Measurements from ENCODE around the gene ADTRP.

DNA sequence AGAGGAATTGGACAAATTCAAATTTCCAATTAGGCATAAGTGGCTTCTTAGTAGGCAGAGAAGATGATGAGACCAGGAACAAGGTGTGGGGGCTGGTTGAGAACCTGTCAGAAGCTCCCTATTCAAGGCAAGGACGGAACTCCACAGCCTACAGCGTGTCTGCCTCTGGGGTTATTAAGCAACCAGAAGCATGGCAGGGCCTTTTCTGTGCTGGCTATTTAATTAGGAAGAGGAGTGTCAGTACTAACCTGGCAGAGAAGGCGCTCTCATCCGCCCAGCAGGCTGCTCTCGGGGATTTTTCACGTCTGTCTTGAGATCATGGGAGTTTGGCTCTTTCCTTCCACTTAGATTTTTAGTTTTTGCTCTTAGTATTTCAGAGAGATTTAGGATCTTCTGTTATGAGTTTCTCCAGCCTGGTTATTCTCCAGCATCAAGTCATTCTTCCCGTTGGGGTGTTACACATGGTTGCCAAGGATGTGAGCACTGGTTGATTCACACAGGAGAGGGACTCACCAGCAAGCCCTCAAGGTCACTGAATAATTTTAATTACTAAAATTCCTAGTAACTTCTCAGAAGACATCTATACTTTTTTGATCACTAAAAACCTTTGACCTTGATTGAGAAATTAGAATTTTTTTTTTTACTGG, 23.9 kb downstream of the ADTRP start:
- TF ChIP-seq, protein P1, sequence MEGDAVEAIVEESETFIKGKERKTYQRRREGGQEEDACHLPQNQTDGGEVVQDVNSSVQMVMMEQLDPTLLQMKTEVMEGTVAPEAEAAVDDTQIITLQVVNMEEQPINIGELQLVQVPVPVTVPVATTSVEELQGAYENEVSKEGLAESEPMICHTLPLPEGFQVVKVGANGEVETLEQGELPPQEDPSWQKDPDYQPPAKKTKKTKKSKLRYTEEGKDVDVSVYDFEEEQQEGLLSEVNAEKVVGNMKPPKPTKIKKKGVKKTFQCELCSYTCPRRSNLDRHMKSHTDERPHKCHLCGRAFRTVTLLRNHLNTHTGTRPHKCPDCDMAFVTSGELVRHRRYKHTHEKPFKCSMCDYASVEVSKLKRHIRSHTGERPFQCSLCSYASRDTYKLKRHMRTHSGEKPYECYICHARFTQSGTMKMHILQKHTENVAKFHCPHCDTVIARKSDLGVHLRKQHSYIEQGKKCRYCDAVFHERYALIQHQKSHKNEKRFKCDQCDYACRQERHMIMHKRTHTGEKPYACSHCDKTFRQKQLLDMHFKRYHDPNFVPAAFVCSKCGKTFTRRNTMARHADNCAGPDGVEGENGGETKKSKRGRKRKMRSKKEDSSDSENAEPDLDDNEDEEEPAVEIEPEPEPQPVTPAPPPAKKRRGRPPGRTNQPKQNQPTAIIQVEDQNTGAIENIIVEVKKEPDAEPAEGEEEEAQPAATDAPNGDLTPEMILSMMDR (IDR thresholded peaks at IDR 0.05): no peak
- TF ChIP-seq POLR2A (IDR thresholded peaks at IDR 0.05): no peak

Data from uterus (tissue), 2 donors.